Neuronal stem cell (in vitro differentiated cells): ENCODE measurements around the gene KRT9.
"Not testable (repeated sequence)": the region's sequence is repeated elsewhere in the genome, so short reads cannot be mapped to it uniquely, and the experiment has no call there.

ENCODE experiments used
- DNase-seq: peaks from one replicate; pipeline ENCODE4 v3.0.0-alpha.2; 2013; ENCODE audit warnings: low spot score
- H2AFZ ChIP-seq: one replicate; pipeline ENCODE4 v1.6.1; 2013; ENCODE audit warnings: mild to moderate bottlenecking, low read length, inconsistent platforms
- H2AK5ac ChIP-seq: 2 replicates; pipeline ENCODE4 v1.6.1; 2013; ENCODE audit warnings: low read depth, mild to moderate bottlenecking, inconsistent platforms, low read length, moderate library complexity, mixed read lengths
- H2BK120ac ChIP-seq: 2 replicates; pipeline ENCODE4 v1.6.1; 2013; ENCODE audit warnings: low read depth, mild to moderate bottlenecking, inconsistent platforms, low read length, moderate library complexity, mixed read lengths
- H2BK12ac ChIP-seq: one replicate; pipeline ENCODE4 v1.6.1; 2013; ENCODE audit warnings: low read length, inconsistent platforms
- H2BK15ac ChIP-seq: 2 replicates; pipeline ENCODE4 v1.6.1; 2013; ENCODE audit warnings: mild to moderate bottlenecking, low read length, inconsistent platforms, mixed read lengths
- H2BK5ac ChIP-seq: one replicate; pipeline ENCODE4 v1.6.1; 2013; ENCODE audit warnings: inconsistent platforms, mild to moderate bottlenecking, low read length, moderate library complexity
- H3K14ac ChIP-seq: one replicate; pipeline ENCODE4 v1.6.1; 2013; ENCODE audit warnings: low read length, inconsistent platforms
- H3K18ac ChIP-seq: 2 replicates; pipeline ENCODE4 v1.6.1; 2013; ENCODE audit warnings: low read length, inconsistent platforms
- H3K23ac ChIP-seq: 2 replicates; pipeline ENCODE4 v1.6.1; 2013; ENCODE audit warnings: low read depth, mild to moderate bottlenecking, mixed read lengths, low read length, inconsistent platforms; ENCODE audit not compliant: poor library complexity
- H3K27ac ChIP-seq: replicated peaks from 3 replicates; pipeline ENCODE4 v1.5.1; 2013; ENCODE audit warnings: low read length, inconsistent platforms
- H3K27me3 ChIP-seq, 3 experiments: 2 replicates each; pipeline ENCODE4 v1.6.1; 2013; ENCODE audit warnings: low read length in 3 of 3, mild to moderate bottlenecking in 2 of 3, inconsistent platforms in 1 of 3, low read depth in 1 of 3, mixed read lengths in 1 of 3, moderate library complexity in 1 of 3; ENCODE audit not compliant: control insufficient read depth in 3 of 3, insufficient read depth in 3 of 3
- H3K36me3 ChIP-seq, 2 donors: replicated peaks in 1 of 2; 2 replicates each; pipeline ENCODE4 v1.6.1; 2013; ENCODE audit warnings: low read length in 2 of 2; ENCODE audit not compliant: control insufficient read depth in 2 of 2, insufficient read depth in 2 of 2
- H3K4ac ChIP-seq: 2 replicates; pipeline ENCODE4 v1.6.1; 2013; ENCODE audit warnings: inconsistent platforms, mild to moderate bottlenecking, low read length, moderate library complexity
- H3K4me1 ChIP-seq, 2 donors: 1 replicate in 1 of 2; 2 replicates in 1 of 2; pipeline ENCODE4 v1.6.1; 2013; ENCODE audit warnings: low read length in 2 of 2, low read depth in 1 of 2; ENCODE audit not compliant: control insufficient read depth in 2 of 2, insufficient read depth in 1 of 2
- H3K4me2 ChIP-seq: one replicate; pipeline ENCODE4 v1.6.1; 2013; ENCODE audit warnings: mild to moderate bottlenecking, low read length, inconsistent platforms; ENCODE audit not compliant: insufficient read depth, poor library complexity, severe bottlenecking
- H3K4me3 ChIP-seq, 2 donors: 2 replicates each; pipeline ENCODE4 v1.5.1; 2013; ENCODE audit warnings: low read length in 2 of 2, mild to moderate bottlenecking in 2 of 2, inconsistent platforms in 1 of 2, moderate library complexity in 1 of 2
- H3K79me1 ChIP-seq: one replicate; pipeline ENCODE4 v1.6.1; 2013; ENCODE audit warnings: low read depth, mild to moderate bottlenecking, inconsistent platforms, low read length, moderate library complexity
- H3K9ac ChIP-seq: one replicate; pipeline ENCODE4 v1.6.1; 2013; ENCODE audit warnings: mild to moderate bottlenecking, low read depth, low read length, inconsistent platforms; ENCODE audit not compliant: poor library complexity
- H3K9me3 ChIP-seq, 2 donors: replicated peaks in 1 of 2; 2 replicates each; pipeline versions ENCODE3 to v1.6.1; 2013; ENCODE audit warnings: low read length in 2 of 2, mild to moderate bottlenecking in 2 of 2, inconsistent platforms in 1 of 2, low read depth in 1 of 2, mixed read lengths in 1 of 2, moderate library complexity in 1 of 2; ENCODE audit not compliant: control insufficient read depth in 2 of 2, insufficient read depth in 1 of 2
- H4K8ac ChIP-seq: one replicate; pipeline ENCODE4 v1.6.1; 2013; ENCODE audit warnings: low read depth, mild to moderate bottlenecking, inconsistent platforms, low read length, moderate library complexity
- H4K91ac ChIP-seq: one replicate; pipeline ENCODE4 v1.6.1; 2013; ENCODE audit warnings: low read length, low read depth, mild to moderate bottlenecking, inconsistent platforms; ENCODE audit not compliant: poor library complexity
- WGBS, 2 donors: extraction: QIAGEN DNeasy Blood & Tissue Kit; methylation state at CpG; one replicate each; pipeline ENCODE4 v1.1.7; 2013; ENCODE audit warnings: missing lambda C conversion rate in 2 of 2, mixed read lengths in 1 of 2; ENCODE audit not compliant: insufficient read length in 2 of 2, insufficient replicate concordance in 1 of 2; ENCODE audit errors: extremely low coverage in 2 of 2; 5-methylcytosine and 5-hydroxymethylcytosine counted together

Gene KRT9

GRCh38 chr17:41586863-41587495 is 15.1 kb upstream of the KRT9 start, which contains the start of gene KRT14:
KRT14 (minus strand) TSS chr17:41586895; CDS start chr17:41586834, 61 bp downstream.
- no peak within 1 kb of the TSS for H2BK120ac ChIP-seq
- WGBS, 2 donors = no CpG with 5 or more reads among the region's 15 CpGs
- no peak for DNase-seq

GRCh38 chr17:41585301-41586056 is 13.6 kb upstream of the KRT9 start:
- H3K27me3 ChIP-seq = peaks cover 0 to 4% (median 0%) of the 10 kb centered on the region in 3 experiments
- H4K8ac ChIP-seq = no peak overlapping the region
- no peak overlapping the region for H4K91ac ChIP-seq
- no peak overlapping the region for H2BK12ac ChIP-seq
- no peak for DNase-seq
- no peak overlapping the region for H3K23ac ChIP-seq
- H3K9ac ChIP-seq = no peak overlapping the region
- no peak overlapping the region for H3K4me3 ChIP-seq
- no peak overlapping the region for H3K4me2 ChIP-seq
- no peak overlapping the region for H3K18ac ChIP-seq
- no peaks in the 10 kb centered on the region for H3K4me1 ChIP-seq
- no peak overlapping the region for H3K14ac ChIP-seq
- H2BK120ac ChIP-seq = no peak overlapping the region
- H2AK5ac ChIP-seq = peak overlapping the region; percentile 50
- H2AFZ ChIP-seq = no peak overlapping the region
- H2BK5ac ChIP-seq = no peak overlapping the region
- WGBS, 2 donors = no CpG with 5 or more reads among the region's 5 CpGs
- H3K27ac ChIP-seq = no peak overlapping the region
- no peak overlapping the region for H3K4ac ChIP-seq
- no peak overlapping the region for H2BK15ac ChIP-seq
- H3K36me3 ChIP-seq = no peaks in the 10 kb centered on the region
- H3K9me3 ChIP-seq = no peaks in the 10 kb centered on the region
- peaks cover 2% of the 10 kb centered on the region for H3K79me1 ChIP-seq

More at GRCh38 chr17:41586863-41587495, 15.1 kb upstream of the KRT9 start, which contains the start of gene KRT14:
- H3K9ac ChIP-seq = no peak within 1 kb of the TSS
- H3K27me3 ChIP-seq = peaks cover 0 to 4% (median 0%) of the 10 kb centered on the region in 3 experiments
- H4K8ac ChIP-seq = no peak within 1 kb of the TSS
- H3K79me1 ChIP-seq = peaks cover 2% of the 10 kb centered on the region
- no peaks in the 10 kb centered on the region for H3K36me3 ChIP-seq
- H2BK12ac ChIP-seq = no peak within 1 kb of the TSS
- no peak within 1 kb of the TSS for H3K4me3 ChIP-seq
- H3K23ac ChIP-seq = no peak within 1 kb of the TSS
- H2AFZ ChIP-seq = no peak within 1 kb of the TSS
- H3K4me2 ChIP-seq = no peak within 1 kb of the TSS
- H2BK15ac ChIP-seq = no peak within 1 kb of the TSS
- peak within 1 kb of the TSS; percentile 89 for H2AK5ac ChIP-seq
- H2BK5ac ChIP-seq = peak within 1 kb of the TSS; percentile 13
- H3K4ac ChIP-seq = peak within 1 kb of the TSS; percentile 76
- no peak within 1 kb of the TSS for H3K27ac ChIP-seq
- H3K18ac ChIP-seq = peak within 1 kb of the TSS; percentile 28
- no peak within 1 kb of the TSS for H3K14ac ChIP-seq
- H4K91ac ChIP-seq = no peak within 1 kb of the TSS
- no peaks in the 10 kb centered on the region for H3K4me1 ChIP-seq
- no peaks in the 10 kb centered on the region for H3K9me3 ChIP-seq

- H3K4ac ChIP-seq, H3K9ac ChIP-seq, H3K14ac ChIP-seq, DNase-seq, H3K27me3 ChIP-seq, H3K36me3 ChIP-seq, H4K8ac ChIP-seq, H2BK5ac ChIP-seq, H4K91ac ChIP-seq, H3K4me2 ChIP-seq, H3K79me1 ChIP-seq, H3K27ac ChIP-seq, H2BK12ac ChIP-seq, H2AFZ ChIP-seq, H2BK15ac ChIP-seq, H3K4me3 ChIP-seq, H3K18ac ChIP-seq, H2AK5ac ChIP-seq, H3K23ac ChIP-seq, H3K9me3 ChIP-seq, H3K4me1 ChIP-seq, H2BK120ac ChIP-seq: not testable (repeated sequence)
- WGBS, 2 donors = no CpG with 5 or more reads among the region's 8 CpGs
These were observed 12.6 kb upstream of the KRT9 start for GRCh38 chr17:41584331-41584927.
